WTC11 (cell line): Measurements from ENCODE around the gene RUVBL2. TPM values are rescaled to one million over a fixed set of nuclear protein-coding genes. Genes with fewer than 3 reads are reported as not detected.

Experiments used
- ATAC-seq: fragments of 200-7000 bp; cut with Tn5 transposase; 2 replicates; pipeline ENCODE4 v1.10.0; 2021; ENCODE audit warnings: mild to moderate bottlenecking, moderate library complexity
- CTCF ChIA-PET: fragments of 300-600 bp; sonication (Branson Sonifier 250); formaldehyde crosslinking; loops from one replicate; lab custom pipeline; 2021; ENCODE audit warnings: antibody characterized with exemption; lab: Charles Lee
- POLR2A ChIA-PET: fragments of 350-600 bp; sonication (Branson Sonifier 250); formaldehyde crosslinking; loops from one replicate; lab custom pipeline; 2021; ENCODE audit warnings: antibody characterized with exemption; lab: Charles Lee
- DNase-seq: peaks from one replicate; pipeline ENCODE4 v3.0.0; 2021; ENCODE audit warnings: low spot score
- H3K27ac Mint-ChIP-seq: 2 replicates; pipeline ENCODE4 v1.8.0; 2021; ENCODE audit warnings: mixed read lengths
- H3K27me3 Mint-ChIP-seq: 2 replicates; pipeline ENCODE4 v1.8.0; 2021; ENCODE audit warnings: low read depth, mild to moderate bottlenecking, moderate library complexity, mixed read lengths
- H3K36me3 Mint-ChIP-seq: 2 replicates; pipeline ENCODE4 v1.8.0; 2021; ENCODE audit warnings: mixed read lengths
- H3K4me1 Mint-ChIP-seq: 2 replicates; pipeline ENCODE4 v1.8.0; 2022; ENCODE audit warnings: mixed read lengths
- H3K4me3 Mint-ChIP-seq: 2 replicates; pipeline ENCODE4 v1.8.0; 2021; ENCODE audit warnings: mild to moderate bottlenecking, moderate library complexity, mixed read lengths
- H3K9me3 Mint-ChIP-seq: 2 replicates; pipeline ENCODE4 v1.8.0; 2021; ENCODE audit warnings: mixed read lengths
- CTCF ChIP-seq: fragments of 200-600 bp; IDR thresholded peaks from 2 replicates; pipeline ENCODE4 v1.8.0; 2022; ENCODE audit warnings: antibody characterized with exemption
- EMX1 ChIP-seq: fragments of 250-450 bp; sonication (Bioruptor Pico); IDR thresholded peaks from 2 replicates; pipeline ENCODE4 v1.8.0; 2021; ENCODE audit warnings: mild to moderate bottlenecking
- ETV6 ChIP-seq: sonication (generic); formaldehyde crosslinking; IDR thresholded peaks from 2 replicates; pipeline ENCODE4 v1.8.1; 2022; ENCODE audit warnings: mild to moderate bottlenecking, missing genetic modification reagents
- FOXJ3 ChIP-seq: sonication (generic); formaldehyde crosslinking; IDR thresholded peaks from 2 replicates; pipeline ENCODE4 v1.9.0; 2021; ENCODE audit warnings: missing genetic modification reagents, mild to moderate bottlenecking, borderline replicate concordance
- FOXK1 ChIP-seq: sonication (generic); formaldehyde crosslinking; IDR thresholded peaks from 2 replicates; pipeline ENCODE4 v1.8.0; 2022; ENCODE audit warnings: mild to moderate bottlenecking, moderate library complexity, missing genetic modification reagents
- HMGA2 ChIP-seq: fragments of 250-450 bp; sonication (Bioruptor Pico); IDR thresholded peaks from 2 replicates; pipeline ENCODE4 v1.4.0; 2021; ENCODE audit warnings: mild to moderate bottlenecking, moderate library complexity
- MAX ChIP-seq: sonication (generic); formaldehyde crosslinking; IDR thresholded peaks from 2 replicates; pipeline ENCODE4 v1.8.0; 2022; ENCODE audit warnings: mild to moderate bottlenecking, missing genetic modification reagents
- MYBL2 ChIP-seq: sonication (generic); formaldehyde crosslinking; IDR thresholded peaks from 2 replicates; pipeline ENCODE4 v1.8.1; 2023; ENCODE audit warnings: mild to moderate bottlenecking, moderate library complexity, missing genetic modification reagents
- NFE2L1 ChIP-seq: sonication (generic); formaldehyde crosslinking; IDR thresholded peaks from 2 replicates; pipeline ENCODE4 v1.8.1; 2023; ENCODE audit warnings: missing genetic modification reagents
- NR2C2 ChIP-seq: sonication (generic); formaldehyde crosslinking; IDR thresholded peaks from 2 replicates; pipeline ENCODE4 v1.8.0; 2022; ENCODE audit warnings: mild to moderate bottlenecking, missing genetic modification reagents
- PRRX2 ChIP-seq: fragments of 250-450 bp; sonication (Bioruptor Pico); IDR thresholded peaks from 2 replicates; pipeline ENCODE4 v1.8.0; 2021; ENCODE audit warnings: mild to moderate bottlenecking
- RELA ChIP-seq: sonication (generic); formaldehyde crosslinking; IDR thresholded peaks from 2 replicates; pipeline ENCODE4 v1.8.1; 2022; ENCODE audit warnings: missing genetic modification reagents, mild to moderate bottlenecking, borderline replicate concordance
- RORB ChIP-seq: fragments of 250-450 bp; sonication (Bioruptor Pico); IDR thresholded peaks from 2 replicates; pipeline ENCODE4 v1.9.0; 2021; ENCODE audit warnings: mild to moderate bottlenecking
- SP1 ChIP-seq: sonication (generic); formaldehyde crosslinking; conservative IDR thresholded peaks from 2 replicates; pipeline ENCODE4 v1.8.1; 2022; ENCODE audit warnings: missing genetic modification reagents
- USF1 ChIP-seq: sonication (generic); formaldehyde crosslinking; IDR thresholded peaks from 2 replicates; pipeline ENCODE4 v1.8.0; 2022; ENCODE audit warnings: mild to moderate bottlenecking, missing genetic modification reagents
- ZMAT4 ChIP-seq: fragments of 250-450 bp; sonication (Bioruptor Pico); IDR thresholded peaks from 2 replicates; pipeline ENCODE4 v1.9.0; 2021; ENCODE audit warnings: mild to moderate bottlenecking
- ZNF138 ChIP-seq: sonication (generic); formaldehyde crosslinking; conservative IDR thresholded peaks from 2 replicates; pipeline ENCODE4 v1.8.1; 2022; ENCODE audit warnings: mild to moderate bottlenecking, moderate library complexity, missing genetic modification reagents
- ZNF232 ChIP-seq: sonication (generic); formaldehyde crosslinking; IDR thresholded peaks from 2 replicates; pipeline ENCODE4 v1.8.0; 2022; ENCODE audit warnings: mild to moderate bottlenecking, missing genetic modification reagents
- ZNF423 ChIP-seq: fragments of 250-450 bp; sonication (Bioruptor Pico); IDR thresholded peaks from 2 replicates; pipeline ENCODE4 v2.1.2; 2022; ENCODE audit warnings: mild to moderate bottlenecking, moderate library complexity
- total RNA-seq: library from RNA; stranded (reverse); gene quantifications from 3 replicates; pipeline ENCODE4 v1.2.3, GENCODE V29; 2021
- TF ChIP-seq, protein P1 (sequence below): fragments of 250-450 bp; sonication (Bioruptor Pico); conservative IDR thresholded peaks from 2 replicates; pipeline ENCODE4 v1.9.0; 2021; ENCODE audit warnings: mild to moderate bottlenecking
- TF ChIP-seq, protein P2 (sequence below): sonication (generic); formaldehyde crosslinking; IDR thresholded peaks from 2 replicates; pipeline ENCODE4 v1.8.1; 2022; ENCODE audit warnings: mild to moderate bottlenecking, moderate library complexity, missing genetic modification reagents
- TF ChIP-seq, protein P3 (sequence below): sonication (generic); formaldehyde crosslinking; IDR thresholded peaks from 2 replicates; pipeline ENCODE4 v1.8.0; 2023; ENCODE audit warnings: mild to moderate bottlenecking, missing genetic modification reagents
- TF ChIP-seq, protein P4 (sequence below): sonication (generic); formaldehyde crosslinking; IDR thresholded peaks from 2 replicates; pipeline ENCODE4 v1.8.0; 2022; ENCODE audit warnings: mild to moderate bottlenecking, missing genetic modification reagents
- TF ChIP-seq, protein P5 (sequence below): sonication (generic); formaldehyde crosslinking; IDR thresholded peaks from 2 replicates; pipeline ENCODE4 v1.8.0; 2022; ENCODE audit warnings: mild to moderate bottlenecking, missing genetic modification reagents

Gene RUVBL2
- total RNA-seq, 1 experiment from 2014 or later: 178 TPM

- peaks cover 4% of the 10 kb centered on the region for H3K9me3 Mint-ChIP-seq
- peak overlapping the region; percentile 99 for H3K4me3 Mint-ChIP-seq
- DNase-seq (peak; percentile 75), ATAC-seq (peak; percentile 21)
- ChIA-PET POLR2A (interaction anchor here (0.6 to 1.4 kb wide), 8 partner anchors 30 to 334 kb away, joined by 3 to 6 read pairs (median 3); partner anchors contain the start of genes GYS1, PPP1R15A and RUVBL2), CTCF (interaction anchor here (0.6 to 2.2 kb wide), 8 partner anchors 29 to 175 kb away, joined by 3 to 13 read pairs (median 4); partner anchors contain the start of genes DHDH, GYS1 and RUVBL2)
- H3K36me3 Mint-ChIP-seq: peaks cover 40% of the 10 kb centered on the region
- no peaks in the 10 kb centered on the region for H3K27me3 Mint-ChIP-seq
- H3K4me1 Mint-ChIP-seq: peaks cover 33% of the 10 kb centered on the region
- H3K27ac Mint-ChIP-seq: peak overlapping the region; percentile 99
- TF ChIP-seq USF1 (CRISPR knock-in tag) (no peak), RELA (no peak), EMX1 (CRISPR knock-in tag) (peak; percentile 74; the same call in 1 of the 2 replicates), CTCF (no peak), ZNF423 (peak; percentile 73), MYBL2 (CRISPR knock-in tag) (no peak), MAX (CRISPR knock-in tag) (no peak), NR2C2 (CRISPR knock-in tag) (no peak), ZNF232 (peak; percentile 65; the same call in 1 of the 2 replicates), FOXJ3 (no peak), SP1 (CRISPR knock-in tag) (peak; percentile 48; the same call in 1 of the 2 replicates), NFE2L1 (CRISPR knock-in tag) (peak; percentile 98), HMGA2 (CRISPR knock-in tag) (no peak), FOXK1 (CRISPR knock-in tag) (peak; percentile 68; the same call in 1 of the 2 replicates), RORB (CRISPR knock-in tag) (no peak), ZNF138 (CRISPR knock-in tag) (no peak), ETV6 (peak; percentile 76; the same call in 1 of the 2 replicates), ZMAT4 (CRISPR knock-in tag) (0 out of 2 replicates have a peak, but pooled peaks have one; percentile 38), PRRX2 (CRISPR knock-in tag) (no peak)
- TF ChIP-seq, protein P1, sequence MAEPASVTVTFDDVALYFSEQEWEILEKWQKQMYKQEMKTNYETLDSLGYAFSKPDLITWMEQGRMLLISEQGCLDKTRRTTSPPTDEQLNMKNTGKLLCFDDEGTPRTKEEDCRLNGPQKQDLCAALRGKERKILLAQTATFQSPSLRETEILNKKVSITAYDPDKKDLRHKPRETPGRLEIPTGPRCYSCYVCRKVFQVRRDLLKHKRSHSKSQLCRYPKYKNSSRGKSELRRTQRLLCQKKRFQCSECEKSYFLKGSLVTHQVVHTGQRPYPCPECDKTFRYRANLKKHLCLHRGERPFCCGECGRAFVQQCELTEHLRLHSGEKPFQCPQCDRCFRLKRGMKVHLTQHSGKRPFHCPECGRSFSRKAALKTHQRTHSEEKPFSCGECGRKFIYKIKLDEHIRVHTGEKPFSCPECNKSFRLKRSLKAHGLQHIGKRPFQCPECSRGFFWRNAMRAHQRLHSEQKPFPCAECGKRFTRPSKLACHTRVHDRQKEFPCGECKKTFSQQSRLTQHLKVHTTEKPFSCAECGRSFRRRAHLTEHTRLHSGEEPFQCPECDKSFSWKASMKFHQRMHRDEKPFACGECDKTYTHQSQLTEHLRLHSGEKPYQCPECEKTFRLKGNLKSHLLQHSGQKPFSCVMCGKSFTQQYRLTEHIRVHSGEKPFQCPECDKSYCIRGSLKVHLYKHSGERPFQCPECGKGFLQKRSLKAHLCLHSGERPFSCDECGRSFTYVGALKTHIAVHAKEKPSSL (CRISPR knock-in tag): no peak
- TF ChIP-seq, protein P2, sequence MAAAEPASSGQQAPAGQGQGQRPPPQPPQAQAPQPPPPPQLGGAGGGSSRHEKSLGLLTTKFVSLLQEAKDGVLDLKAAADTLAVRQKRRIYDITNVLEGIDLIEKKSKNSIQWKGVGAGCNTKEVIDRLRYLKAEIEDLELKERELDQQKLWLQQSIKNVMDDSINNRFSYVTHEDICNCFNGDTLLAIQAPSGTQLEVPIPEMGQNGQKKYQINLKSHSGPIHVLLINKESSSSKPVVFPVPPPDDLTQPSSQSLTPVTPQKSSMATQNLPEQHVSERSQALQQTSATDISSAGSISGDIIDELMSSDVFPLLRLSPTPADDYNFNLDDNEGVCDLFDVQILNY (CRISPR knock-in tag): peak; percentile 90
- TF ChIP-seq, protein P3, sequence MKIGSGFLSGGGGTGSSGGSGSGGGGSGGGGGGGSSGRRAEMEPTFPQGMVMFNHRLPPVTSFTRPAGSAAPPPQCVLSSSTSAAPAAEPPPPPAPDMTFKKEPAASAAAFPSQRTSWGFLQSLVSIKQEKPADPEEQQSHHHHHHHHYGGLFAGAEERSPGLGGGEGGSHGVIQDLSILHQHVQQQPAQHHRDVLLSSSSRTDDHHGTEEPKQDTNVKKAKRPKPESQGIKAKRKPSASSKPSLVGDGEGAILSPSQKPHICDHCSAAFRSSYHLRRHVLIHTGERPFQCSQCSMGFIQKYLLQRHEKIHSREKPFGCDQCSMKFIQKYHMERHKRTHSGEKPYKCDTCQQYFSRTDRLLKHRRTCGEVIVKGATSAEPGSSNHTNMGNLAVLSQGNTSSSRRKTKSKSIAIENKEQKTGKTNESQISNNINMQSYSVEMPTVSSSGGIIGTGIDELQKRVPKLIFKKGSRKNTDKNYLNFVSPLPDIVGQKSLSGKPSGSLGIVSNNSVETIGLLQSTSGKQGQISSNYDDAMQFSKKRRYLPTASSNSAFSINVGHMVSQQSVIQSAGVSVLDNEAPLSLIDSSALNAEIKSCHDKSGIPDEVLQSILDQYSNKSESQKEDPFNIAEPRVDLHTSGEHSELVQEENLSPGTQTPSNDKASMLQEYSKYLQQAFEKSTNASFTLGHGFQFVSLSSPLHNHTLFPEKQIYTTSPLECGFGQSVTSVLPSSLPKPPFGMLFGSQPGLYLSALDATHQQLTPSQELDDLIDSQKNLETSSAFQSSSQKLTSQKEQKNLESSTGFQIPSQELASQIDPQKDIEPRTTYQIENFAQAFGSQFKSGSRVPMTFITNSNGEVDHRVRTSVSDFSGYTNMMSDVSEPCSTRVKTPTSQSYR: 0 out of 2 replicates have a peak, but pooled peaks have one; percentile 72
- TF ChIP-seq, protein P4, sequence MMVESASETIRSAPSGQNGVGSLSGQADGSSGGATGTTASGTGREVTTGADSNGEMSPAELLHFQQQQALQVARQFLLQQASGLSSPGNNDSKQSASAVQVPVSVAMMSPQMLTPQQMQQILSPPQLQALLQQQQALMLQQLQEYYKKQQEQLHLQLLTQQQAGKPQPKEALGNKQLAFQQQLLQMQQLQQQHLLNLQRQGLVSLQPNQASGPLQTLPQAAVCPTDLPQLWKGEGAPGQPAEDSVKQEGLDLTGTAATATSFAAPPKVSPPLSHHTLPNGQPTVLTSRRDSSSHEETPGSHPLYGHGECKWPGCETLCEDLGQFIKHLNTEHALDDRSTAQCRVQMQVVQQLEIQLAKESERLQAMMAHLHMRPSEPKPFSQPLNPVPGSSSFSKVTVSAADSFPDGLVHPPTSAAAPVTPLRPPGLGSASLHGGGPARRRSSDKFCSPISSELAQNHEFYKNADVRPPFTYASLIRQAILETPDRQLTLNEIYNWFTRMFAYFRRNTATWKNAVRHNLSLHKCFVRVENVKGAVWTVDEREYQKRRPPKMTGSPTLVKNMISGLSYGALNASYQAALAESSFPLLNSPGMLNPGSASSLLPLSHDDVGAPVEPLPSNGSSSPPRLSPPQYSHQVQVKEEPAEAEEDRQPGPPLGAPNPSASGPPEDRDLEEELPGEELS: peak; percentile 50; the same call in 1 of the 2 replicates
- TF ChIP-seq, protein P5, sequence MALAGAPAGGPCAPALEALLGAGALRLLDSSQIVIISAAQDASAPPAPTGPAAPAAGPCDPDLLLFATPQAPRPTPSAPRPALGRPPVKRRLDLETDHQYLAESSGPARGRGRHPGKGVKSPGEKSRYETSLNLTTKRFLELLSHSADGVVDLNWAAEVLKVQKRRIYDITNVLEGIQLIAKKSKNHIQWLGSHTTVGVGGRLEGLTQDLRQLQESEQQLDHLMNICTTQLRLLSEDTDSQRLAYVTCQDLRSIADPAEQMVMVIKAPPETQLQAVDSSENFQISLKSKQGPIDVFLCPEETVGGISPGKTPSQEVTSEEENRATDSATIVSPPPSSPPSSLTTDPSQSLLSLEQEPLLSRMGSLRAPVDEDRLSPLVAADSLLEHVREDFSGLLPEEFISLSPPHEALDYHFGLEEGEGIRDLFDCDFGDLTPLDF (CRISPR knock-in tag): no peak
Observed at GRCh38 chr19:48963371-48964204, 30.1 kb upstream of the RUVBL2 start.
